PFSK-1 (cell line): Measurements from ENCODE around the gene APOO.

ENCODE experiments used
- FOXP2 ChIP-seq: optimal IDR thresholded peaks from 2 replicates; pipeline ENCODE3; 2011; ENCODE audit warnings: borderline replicate concordance, control low read depth, inconsistent platforms; ENCODE audit not compliant: insufficient read depth; ENCODE audit errors: extremely low read length, extremely low read depth
- POLR2AphosphoS5 ChIP-seq: IDR thresholded peaks from 2 replicates; pipeline ENCODE4 v1.6.1; 2012; ENCODE audit warnings: low read depth, mild to moderate bottlenecking, control low read depth, low read length, moderate library complexity
- REST ChIP-seq, 2 experiments: IDR thresholded peaks; 2 replicates each; pipeline versions ENCODE4 v1.6.1 to v1.8.0; 2011 to 2012; ENCODE audit warnings: low read depth in 2 of 2, low read length in 2 of 2, control low read depth in 1 of 2, inconsistent platforms in 1 of 2, mild to moderate bottlenecking in 1 of 2, moderate library complexity in 1 of 2; ENCODE audit not compliant: insufficient read depth in 1 of 2
- SIN3A ChIP-seq: IDR thresholded peaks from 2 replicates; pipeline ENCODE4 v1.6.1; 2012; ENCODE audit warnings: mild to moderate bottlenecking, low read length, moderate library complexity, borderline replicate concordance; ENCODE audit not compliant: insufficient read depth
- TAF1 ChIP-seq: IDR thresholded peaks from 2 replicates; pipeline ENCODE4 v1.6.1; 2012; ENCODE audit warnings: low read length, control low read depth, borderline replicate concordance; ENCODE audit not compliant: insufficient read depth

GRCh38 chrX:23864742-23865326 is 42.9 kb downstream of the APOO start:
- TF ChIP-seq POLR2AphosphoS5 (no peak), REST (IDR thresholded peaks at IDR 0.05; ENCODE audit: insufficient read depth in 1 of 2, low read depth in 2 of 2, low read length in 2 of 2) (no peak), SIN3A (no peak), TAF1 (no peak), FOXP2 (no peak)
